Keratinocyte (primary cell): Measurements from ENCODE around the gene MANBA. TPM values are rescaled to one million over a fixed set of nuclear protein-coding genes. Genes with fewer than 3 reads are reported as not detected.

ENCODE experiments used
- DNase-seq: peaks from one replicate; pipeline ENCODE4 v3.0.0-alpha.2; 2011; ENCODE audit warnings: low read depth, missing footprints, low spot score
- FAIRE-seq: peaks from 2 replicates; lab custom pipeline; 2011; peaks lifted over from hg19 to GRCh38; lab: Jason Lieb, UNC
- H2AFZ ChIP-seq: 2 replicates; pipeline ENCODE4 v1.6.0; 2012; ENCODE audit warnings: low read length, control low read depth, inconsistent platforms; ENCODE audit not compliant: control insufficient read depth
- H3K27ac ChIP-seq: 2 replicates; pipeline ENCODE4 v1.5.1; 2011; ENCODE audit warnings: low read length; ENCODE audit not compliant: control insufficient read depth, insufficient read depth
- H3K27me3 ChIP-seq: 3 replicates; pipeline ENCODE4 v1.6.0; 2011; ENCODE audit warnings: low read length; ENCODE audit not compliant: control insufficient read depth, insufficient read depth; ENCODE audit errors: extremely low read depth
- H3K36me3 ChIP-seq, 2 experiments: 2 replicates in 1 of 2; 3 replicates in 1 of 2; pipeline ENCODE4 v1.5.1; 2011; ENCODE audit warnings: low read length in 2 of 2, mild to moderate bottlenecking in 1 of 2; ENCODE audit not compliant: control insufficient read depth in 2 of 2, insufficient read depth in 2 of 2; ENCODE audit errors: extremely low read depth in 1 of 2
- H3K4me1 ChIP-seq: 3 replicates; pipeline ENCODE4 v1.5.1; 2011; ENCODE audit warnings: low read length; ENCODE audit not compliant: control insufficient read depth, insufficient read depth; ENCODE audit errors: extremely low read depth
- H3K4me2 ChIP-seq: 3 replicates; pipeline ENCODE4 v1.6.0; 2011; ENCODE audit warnings: low read depth, low read length; ENCODE audit not compliant: control insufficient read depth, insufficient read depth; ENCODE audit errors: extremely low read depth
- H3K4me3 ChIP-seq, 3 experiments: fragments of 200-600 bp in 1 of 3; sonication (generic) in 1 of 3; 2 replicates in 2 of 3; 3 replicates in 1 of 3; pipeline ENCODE4 v1.5.1; 2011 to 2016; ENCODE audit warnings: low read length in 3 of 3, mild to moderate bottlenecking in 3 of 3, control low read depth in 2 of 3, inconsistent platforms in 1 of 3, low read depth in 1 of 3, mixed read lengths in 1 of 3, mixed run types in 1 of 3, moderate library complexity in 1 of 3; ENCODE audit not compliant: control insufficient read depth in 2 of 3, insufficient read depth in 2 of 3; ENCODE audit errors: extremely low read depth in 1 of 3
- H3K79me2 ChIP-seq: 2 replicates; pipeline ENCODE4 v1.6.0; 2012; ENCODE audit warnings: low read length; ENCODE audit not compliant: control insufficient read depth, insufficient read depth
- H3K9ac ChIP-seq: 3 replicates; pipeline ENCODE4 v1.6.0; 2011; ENCODE audit warnings: low read length; ENCODE audit not compliant: control insufficient read depth, insufficient read depth; ENCODE audit errors: extremely low read depth
- H3K9me1 ChIP-seq: 3 replicates; pipeline ENCODE4 v1.6.0; 2011; ENCODE audit warnings: low read length; ENCODE audit not compliant: control insufficient read depth, insufficient read depth; ENCODE audit errors: extremely low read depth
- H3K9me3 ChIP-seq: 2 replicates; pipeline ENCODE4 v1.5.1; 2012; ENCODE audit warnings: low read depth, low read length; ENCODE audit not compliant: control insufficient read depth
- H4K20me1 ChIP-seq: 3 replicates; pipeline ENCODE4 v1.6.0; 2011; ENCODE audit warnings: low read length; ENCODE audit not compliant: control insufficient read depth, insufficient read depth; ENCODE audit errors: extremely low read depth
- EZH2 ChIP-seq: IDR thresholded peaks from one replicate; pipeline ENCODE4 v1.6.1; 2012; ENCODE audit warnings: inconsistent platforms, mild to moderate bottlenecking, low read length, moderate library complexity
- dilution Hi-C: fragments of 300-500 bp; cut with MboI; formaldehyde crosslinking; loops from one replicate; pipeline ENCODE4 v1.7.0; 2020; ENCODE audit warnings: low sequenced_read_pairs; ENCODE audit not compliant: extremely low pct_ligation_motif_present
- polyA plus RNA-seq, 5 experiments: library from polyadenylated mRNA; depleted of rRNA in 3 of 5; stranded (reverse) in 3 of 5; stranded (forward) in 1 of 5; unstranded in 1 of 5; fragments of >200 nt; gene quantifications; 1 replicate in 1 of 5; 2 replicates in 3 of 5; 3 replicates in 1 of 5; pipeline versions ENCODE4 v1.2.1 to v1.2.3, GENCODE V29; 2011 to 2012; ENCODE audit warnings: missing spikeins in 2 of 5, low read depth in 1 of 5, low replicate concordance in 1 of 5
- TF ChIP-seq, protein P1 (sequence below), 3 experiments: IDR thresholded peaks in 1 of 3; conservative IDR thresholded peaks in 1 of 3; optimal IDR thresholded peaks in 1 of 3; 2 replicates in 2 of 3; 3 replicates in 1 of 3; pipeline versions ENCODE3 to v1.5.1; 2011; ENCODE audit warnings: low read length in 3 of 3, mild to moderate bottlenecking in 3 of 3, moderate library complexity in 2 of 3, control low read depth in 1 of 3, inconsistent platforms in 1 of 3; ENCODE audit not compliant: insufficient read depth in 2 of 3; ENCODE audit errors: extremely low read depth in 1 of 3

The MANBA gene
- polyA plus RNA-seq, 1 donor (not counting 4 experiments of a cell fraction or from before 2014, with no cell fraction given) = 9.3 TPM

DNA sequence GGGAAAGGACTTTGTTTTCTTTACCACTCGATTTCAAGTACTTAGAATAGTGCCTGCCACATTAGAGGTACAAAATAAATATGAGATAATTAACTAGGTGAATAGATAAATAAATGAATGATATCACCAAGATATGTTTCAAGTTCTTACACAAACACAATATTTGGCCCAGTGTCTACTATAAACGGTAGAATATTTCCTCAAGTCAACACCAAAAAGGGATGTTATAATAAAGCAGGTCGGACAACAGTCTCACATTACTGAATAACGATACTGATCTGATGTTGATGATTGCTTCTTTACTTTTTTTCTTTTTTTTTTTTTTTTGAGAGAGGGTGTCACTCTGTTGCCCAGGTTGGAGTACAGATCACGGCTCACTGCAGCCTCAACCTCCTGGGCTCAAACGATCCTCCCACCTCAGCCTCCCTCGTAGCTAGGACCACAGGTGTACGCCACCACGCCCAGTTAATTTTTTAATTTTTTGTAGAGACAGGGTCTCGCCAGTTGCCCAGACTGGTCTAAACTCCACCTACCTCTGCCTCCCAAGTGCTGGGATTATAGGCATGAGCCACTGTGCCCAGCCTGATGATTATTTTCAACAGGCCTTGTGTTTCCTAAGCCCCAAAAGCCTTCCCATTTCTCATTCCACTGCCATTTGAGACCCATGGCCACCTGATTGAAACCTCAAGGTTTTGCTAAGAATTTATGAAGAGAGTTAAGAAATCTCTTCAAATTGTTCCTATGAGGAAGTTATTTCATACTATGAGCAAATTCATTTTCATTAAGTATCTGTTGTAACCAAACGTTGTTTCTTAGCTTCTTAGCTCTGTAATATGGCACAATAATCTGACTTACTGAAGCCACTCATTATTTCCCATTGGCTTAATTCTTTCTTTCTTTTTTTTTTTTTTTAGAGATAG is 2.3 kb downstream of the MANBA start:
- TF ChIP-seq EZH2 = no peak
- no peak overlapping the region for H3K27ac ChIP-seq
- H3K9me1 ChIP-seq = no peaks in the 10 kb centered on the region
- H3K36me3 ChIP-seq = no peaks in the 10 kb centered on the region
- no peak overlapping the region for H2AFZ ChIP-seq
- H3K4me2 ChIP-seq = no peak overlapping the region
- dilution Hi-C loops = no loop called here
- H3K79me2 ChIP-seq = peaks cover 19% of the 10 kb centered on the region
- H3K9me3 ChIP-seq = no peaks in the 10 kb centered on the region
- FAIRE-seq (no peak), DNase-seq (no peak)
- no peak overlapping the region for H3K4me3 ChIP-seq
- no peaks in the 10 kb centered on the region for H3K27me3 ChIP-seq
- no peaks in the 10 kb centered on the region for H4K20me1 ChIP-seq
- peaks cover 9% of the 10 kb centered on the region for H3K4me1 ChIP-seq
- H3K9ac ChIP-seq = no peak overlapping the region

DNA sequence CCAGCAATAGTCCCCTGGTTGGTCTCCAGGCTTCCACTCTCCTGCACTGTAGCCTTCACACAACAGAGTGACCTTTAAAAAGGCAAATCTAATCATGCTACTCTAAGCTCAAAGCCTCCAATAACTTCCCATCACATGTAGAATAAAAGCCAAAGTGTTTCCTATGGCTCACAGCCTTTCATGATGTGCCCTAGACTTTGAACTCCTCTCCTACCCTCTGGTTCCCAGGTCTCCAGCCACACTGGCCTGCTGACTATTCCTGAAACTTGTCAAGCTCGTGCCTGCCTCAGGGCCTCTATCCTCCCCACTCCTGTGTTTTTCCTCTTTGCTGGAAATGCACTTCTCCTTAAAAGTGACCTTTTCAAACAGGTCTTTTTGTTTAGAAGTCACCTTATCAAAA is 3.1 kb downstream of the MANBA start:
- H3K27ac ChIP-seq = no peak overlapping the region
- H3K79me2 ChIP-seq = peaks cover 19% of the 10 kb centered on the region
- H3K9ac ChIP-seq = no peak overlapping the region
- H3K4me3 ChIP-seq = no peak overlapping the region
- dilution Hi-C loops = no loop called here
- H2AFZ ChIP-seq = no peak overlapping the region
- peaks cover 9% of the 10 kb centered on the region for H3K4me1 ChIP-seq
- TF ChIP-seq, protein P1, sequence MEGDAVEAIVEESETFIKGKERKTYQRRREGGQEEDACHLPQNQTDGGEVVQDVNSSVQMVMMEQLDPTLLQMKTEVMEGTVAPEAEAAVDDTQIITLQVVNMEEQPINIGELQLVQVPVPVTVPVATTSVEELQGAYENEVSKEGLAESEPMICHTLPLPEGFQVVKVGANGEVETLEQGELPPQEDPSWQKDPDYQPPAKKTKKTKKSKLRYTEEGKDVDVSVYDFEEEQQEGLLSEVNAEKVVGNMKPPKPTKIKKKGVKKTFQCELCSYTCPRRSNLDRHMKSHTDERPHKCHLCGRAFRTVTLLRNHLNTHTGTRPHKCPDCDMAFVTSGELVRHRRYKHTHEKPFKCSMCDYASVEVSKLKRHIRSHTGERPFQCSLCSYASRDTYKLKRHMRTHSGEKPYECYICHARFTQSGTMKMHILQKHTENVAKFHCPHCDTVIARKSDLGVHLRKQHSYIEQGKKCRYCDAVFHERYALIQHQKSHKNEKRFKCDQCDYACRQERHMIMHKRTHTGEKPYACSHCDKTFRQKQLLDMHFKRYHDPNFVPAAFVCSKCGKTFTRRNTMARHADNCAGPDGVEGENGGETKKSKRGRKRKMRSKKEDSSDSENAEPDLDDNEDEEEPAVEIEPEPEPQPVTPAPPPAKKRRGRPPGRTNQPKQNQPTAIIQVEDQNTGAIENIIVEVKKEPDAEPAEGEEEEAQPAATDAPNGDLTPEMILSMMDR (optimal IDR thresholded peaks at IDR 0.05 in 1 of 3, IDR thresholded peaks at IDR 0.05 in 1 of 3, conservative IDR thresholded peaks at IDR 0.05 in 1 of 3; ENCODE audit: extremely low read depth in 1 of 3, insufficient read depth in 2 of 3, low read length in 3 of 3) = no peak
- TF ChIP-seq EZH2 = no peak
- H3K9me1 ChIP-seq = no peaks in the 10 kb centered on the region
- no peaks in the 10 kb centered on the region for H4K20me1 ChIP-seq
- no peaks in the 10 kb centered on the region for H3K36me3 ChIP-seq
- no peaks in the 10 kb centered on the region for H3K27me3 ChIP-seq
- no peak overlapping the region for H3K4me2 ChIP-seq
- FAIRE-seq (peak; percentile 39), DNase-seq (no peak)
- no peaks in the 10 kb centered on the region for H3K9me3 ChIP-seq
